GM12875 (cell line): ENCODE results near the gene PNMT.

Experiments
- H3K4me3 ChIP-seq: one replicate; pipeline ENCODE4 v1.5.1; 2011; ENCODE audit warnings: low read depth, low read length, control low read depth
- TF ChIP-seq, protein P1 (sequence below): IDR thresholded peaks from 2 replicates; pipeline ENCODE4 v1.5.1; 2011; ENCODE audit warnings: low read depth, mild to moderate bottlenecking, control low read depth, inconsistent platforms, low read length, moderate library complexity, borderline replicate concordance; ENCODE audit not compliant: insufficient read depth

PNMT gene

DNA sequence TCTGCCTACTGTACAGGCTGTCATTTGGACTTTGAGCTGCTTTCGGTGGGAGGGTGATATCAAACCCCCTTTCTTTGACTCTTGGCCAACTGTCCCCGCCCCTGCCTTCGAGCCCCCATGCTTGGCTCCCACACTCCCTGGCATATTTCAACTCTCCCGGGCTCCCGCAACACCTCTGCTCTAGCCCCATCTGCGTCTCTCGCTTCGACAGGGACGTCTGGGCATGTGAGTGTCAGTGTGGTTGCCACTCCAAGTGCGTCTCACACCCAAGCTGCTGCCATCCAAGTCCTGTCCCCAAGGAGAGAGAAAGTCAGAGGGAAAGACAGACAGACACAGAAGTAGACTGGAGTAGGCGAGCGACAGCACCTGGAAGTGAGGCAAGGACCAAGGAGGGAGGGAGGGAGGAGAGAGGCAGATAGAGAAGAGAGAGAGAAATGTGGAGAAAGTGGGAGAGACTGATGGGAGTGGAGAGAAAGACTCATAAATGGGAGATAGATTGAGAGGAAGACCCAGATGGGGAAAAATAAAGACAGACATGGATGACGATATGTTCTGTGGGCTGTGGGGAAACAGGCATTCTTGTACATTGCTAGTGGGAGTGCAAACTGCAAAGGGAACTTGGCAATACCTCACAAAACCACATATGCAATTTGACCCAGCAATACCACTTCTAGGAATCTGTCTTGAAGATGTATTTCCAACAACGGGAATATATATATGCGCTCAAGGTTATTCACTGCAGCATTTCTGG, 19.5 kb upstream of the PNMT start:
- TF ChIP-seq, protein P1, sequence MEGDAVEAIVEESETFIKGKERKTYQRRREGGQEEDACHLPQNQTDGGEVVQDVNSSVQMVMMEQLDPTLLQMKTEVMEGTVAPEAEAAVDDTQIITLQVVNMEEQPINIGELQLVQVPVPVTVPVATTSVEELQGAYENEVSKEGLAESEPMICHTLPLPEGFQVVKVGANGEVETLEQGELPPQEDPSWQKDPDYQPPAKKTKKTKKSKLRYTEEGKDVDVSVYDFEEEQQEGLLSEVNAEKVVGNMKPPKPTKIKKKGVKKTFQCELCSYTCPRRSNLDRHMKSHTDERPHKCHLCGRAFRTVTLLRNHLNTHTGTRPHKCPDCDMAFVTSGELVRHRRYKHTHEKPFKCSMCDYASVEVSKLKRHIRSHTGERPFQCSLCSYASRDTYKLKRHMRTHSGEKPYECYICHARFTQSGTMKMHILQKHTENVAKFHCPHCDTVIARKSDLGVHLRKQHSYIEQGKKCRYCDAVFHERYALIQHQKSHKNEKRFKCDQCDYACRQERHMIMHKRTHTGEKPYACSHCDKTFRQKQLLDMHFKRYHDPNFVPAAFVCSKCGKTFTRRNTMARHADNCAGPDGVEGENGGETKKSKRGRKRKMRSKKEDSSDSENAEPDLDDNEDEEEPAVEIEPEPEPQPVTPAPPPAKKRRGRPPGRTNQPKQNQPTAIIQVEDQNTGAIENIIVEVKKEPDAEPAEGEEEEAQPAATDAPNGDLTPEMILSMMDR: no peak

DNA sequence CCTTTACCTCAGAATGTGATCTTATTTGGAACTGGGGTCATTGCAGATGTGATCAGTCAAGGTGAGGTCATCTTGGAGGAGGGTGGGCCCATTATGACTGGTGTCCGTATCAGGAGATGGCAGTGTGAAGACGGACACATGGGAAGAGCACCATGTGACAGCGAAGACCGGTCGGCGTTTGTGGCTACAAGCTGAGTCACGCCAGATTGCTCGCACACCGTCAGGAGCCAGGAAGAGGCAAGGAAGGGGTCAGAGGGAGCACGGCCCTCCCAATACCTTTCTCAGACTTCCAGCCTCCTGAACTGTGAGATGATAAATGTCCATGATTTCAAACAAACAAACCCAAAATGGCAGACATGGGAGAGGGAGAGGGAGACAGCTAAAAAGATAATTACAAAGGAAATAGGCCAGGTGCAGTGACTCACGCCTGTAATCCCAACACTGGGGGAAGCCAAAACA, 18.1 kb upstream of the PNMT start:
- TF ChIP-seq, protein P1: no peak
- no peak overlapping the region for H3K4me3 ChIP-seq

More for the DNA sequence above, 19.5 kb upstream of the PNMT start:
- H3K4me3 ChIP-seq: no peak overlapping the region

- no peak overlapping the region for H3K4me3 ChIP-seq
- TF ChIP-seq, protein P1: no peak
Measured at GRCh38 chr17:39651923-39652586, 16.2 kb upstream of the PNMT start.

DNA sequence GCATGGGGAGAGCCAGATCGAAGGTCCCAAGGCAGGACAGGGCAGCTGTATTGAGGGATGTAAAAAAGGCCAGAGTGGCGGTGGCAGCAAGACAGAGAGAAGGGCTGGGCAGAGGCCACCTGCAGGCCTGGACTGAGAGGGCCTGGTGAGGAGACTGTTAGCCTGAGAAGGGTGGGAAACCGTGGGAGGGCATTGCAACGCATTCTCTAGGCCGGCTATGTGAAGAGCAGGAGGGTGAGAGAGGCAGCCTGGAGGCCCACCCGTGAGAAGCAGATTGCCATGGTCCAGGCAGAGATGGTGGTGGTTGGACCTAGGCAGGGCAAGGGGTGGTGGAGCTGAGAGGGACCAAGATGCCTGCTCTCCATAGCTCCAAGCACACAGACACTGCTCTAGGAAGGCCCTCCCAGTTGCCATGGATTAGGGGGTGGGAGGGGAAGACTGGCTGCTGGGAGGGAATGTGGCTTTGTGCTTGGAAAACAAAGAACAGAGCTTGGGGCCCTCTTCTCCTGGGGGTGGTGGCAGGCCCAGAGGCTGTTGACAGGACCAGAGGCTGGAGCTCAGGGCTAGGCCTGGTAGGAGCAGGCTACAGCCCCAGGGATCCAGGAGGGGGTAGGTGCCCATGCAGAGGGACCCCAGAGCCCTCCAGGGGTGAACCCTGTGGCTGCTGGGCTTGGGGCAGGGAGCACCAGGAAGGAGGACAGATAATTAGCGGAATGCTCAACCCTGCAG, 15.5 kb upstream of the PNMT start:
- TF ChIP-seq, protein P1: no peak
- H3K4me3 ChIP-seq: no peak overlapping the region

DNA sequence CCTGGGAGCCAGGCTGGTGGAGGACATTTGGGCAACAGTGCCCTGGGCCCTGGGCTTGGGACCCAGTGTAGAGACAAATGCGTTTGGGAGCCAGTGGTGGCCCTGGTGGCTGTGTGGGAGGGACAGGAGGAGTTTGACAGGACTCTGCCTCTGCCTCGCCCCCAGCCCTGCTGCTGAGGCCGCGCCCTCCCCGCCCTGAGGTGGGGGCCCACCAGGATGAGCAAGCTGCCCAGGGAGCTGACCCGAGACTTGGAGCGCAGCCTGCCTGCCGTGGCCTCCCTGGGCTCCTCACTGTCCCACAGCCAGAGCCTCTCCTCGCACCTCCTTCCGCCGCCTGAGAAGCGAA, 15.0 kb upstream of the PNMT start:
- no peak overlapping the region for H3K4me3 ChIP-seq
- TF ChIP-seq, protein P1: no peak

- TF ChIP-seq, protein P1: peak; percentile 95
- H3K4me3 ChIP-seq: no peak overlapping the region
Measured at GRCh38 chr17:39653662-39654331, 14.5 kb upstream of the PNMT start.
